Spleen (tissue), 7 donors: Measurements from ENCODE around the gene LRRC15.

ENCODE experiments used
- POLR2A ChIP-seq, 3 donors: fragments of 450-650 bp; IDR thresholded peaks; one replicate each; pipeline ENCODE4 v1.5.1; 2017; ENCODE audit warnings: antibody characterized with exemption in 3 of 3, mild to moderate bottlenecking in 1 of 3
- POLR2AphosphoS5 ChIP-seq, 3 donors: sonication (generic); formaldehyde crosslinking; IDR thresholded peaks; one replicate each; pipeline ENCODE4 v1.5.1; 2017; ENCODE audit warnings: antibody characterized with exemption in 3 of 3
- TF ChIP-seq, protein P1 (sequence below), 11 experiments: fragments of 200-600 bp in 7 of 11; fragments of 450-650 bp in 4 of 11; sonication (generic) in 4 of 11; IDR thresholded peaks in 8 of 11; conservative IDR thresholded peaks in 3 of 11; 1 replicate in 7 of 11; 2 replicates in 4 of 11; pipeline versions ENCODE4 v1.4.0 to v1.8.0; 2016 to 2021; ENCODE audit warnings: antibody characterized with exemption in 11 of 11, inconsistent platforms in 4 of 11, mild to moderate bottlenecking in 1 of 11
- donor health status: DM: no; HTN: no; CAD: no; lungs with moderate emphysema.
- donor health status: DM: no; HTN: no; CAD: no.
- donor health status: DM: no; HTN: no; CAD: no.

DNA sequence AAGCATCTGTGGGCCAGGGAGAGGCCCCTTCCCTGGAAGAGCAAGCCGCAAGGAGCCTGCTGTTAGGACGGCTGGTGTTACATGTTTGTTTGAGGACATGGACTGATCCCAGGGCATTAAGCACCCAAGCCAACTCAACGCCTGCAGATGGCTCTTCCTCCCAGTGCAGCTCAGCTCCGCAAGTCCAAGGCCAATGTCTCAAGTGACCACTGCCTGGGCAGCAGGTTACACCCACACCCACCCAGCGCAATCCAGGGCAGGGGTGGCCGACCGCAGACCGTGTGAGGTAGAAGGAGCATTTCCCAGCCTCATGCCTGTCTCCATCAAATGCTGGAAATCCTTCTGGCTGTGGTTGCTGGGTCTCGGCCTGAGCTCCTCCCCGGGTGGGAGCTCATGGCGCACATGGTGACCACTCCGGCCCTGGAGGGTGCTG, 15.0 kb upstream of the LRRC15 start:
- TF ChIP-seq, protein P1, sequence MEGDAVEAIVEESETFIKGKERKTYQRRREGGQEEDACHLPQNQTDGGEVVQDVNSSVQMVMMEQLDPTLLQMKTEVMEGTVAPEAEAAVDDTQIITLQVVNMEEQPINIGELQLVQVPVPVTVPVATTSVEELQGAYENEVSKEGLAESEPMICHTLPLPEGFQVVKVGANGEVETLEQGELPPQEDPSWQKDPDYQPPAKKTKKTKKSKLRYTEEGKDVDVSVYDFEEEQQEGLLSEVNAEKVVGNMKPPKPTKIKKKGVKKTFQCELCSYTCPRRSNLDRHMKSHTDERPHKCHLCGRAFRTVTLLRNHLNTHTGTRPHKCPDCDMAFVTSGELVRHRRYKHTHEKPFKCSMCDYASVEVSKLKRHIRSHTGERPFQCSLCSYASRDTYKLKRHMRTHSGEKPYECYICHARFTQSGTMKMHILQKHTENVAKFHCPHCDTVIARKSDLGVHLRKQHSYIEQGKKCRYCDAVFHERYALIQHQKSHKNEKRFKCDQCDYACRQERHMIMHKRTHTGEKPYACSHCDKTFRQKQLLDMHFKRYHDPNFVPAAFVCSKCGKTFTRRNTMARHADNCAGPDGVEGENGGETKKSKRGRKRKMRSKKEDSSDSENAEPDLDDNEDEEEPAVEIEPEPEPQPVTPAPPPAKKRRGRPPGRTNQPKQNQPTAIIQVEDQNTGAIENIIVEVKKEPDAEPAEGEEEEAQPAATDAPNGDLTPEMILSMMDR (IDR thresholded peaks at IDR 0.05 in 8 of 11, conservative IDR thresholded peaks at IDR 0.05 in 3 of 11) = no peak
- no peak for TF ChIP-seq POLR2A (IDR thresholded peaks at IDR 0.05)
- TF ChIP-seq POLR2AphosphoS5 (IDR thresholded peaks at IDR 0.05) = no peak
